Gastroesophageal sphincter (tissue), 4 donors: ENCODE measurements around the gene PCMT1. TPM values are rescaled to one million over a fixed set of nuclear protein-coding genes. Genes with fewer than 3 reads are reported as not detected.

Experiments
- ATAC-seq: fragments of 150-250 bp; one replicate; pipeline ENCODE4 v1.9.1; 2016; ENCODE audit warnings: mild to moderate bottlenecking, moderate library complexity
- H3K27ac ChIP-seq, 4 donors: fragments of 200-600 bp; sonication (generic) in 3 of 4; 1 replicate in 3 of 4; 2 replicates in 1 of 4; pipeline ENCODE4 v1.5.1; 2016 to 2019
- H3K27me3 ChIP-seq: fragments of 200-600 bp; sonication (generic); one replicate; pipeline ENCODE4 v1.5.1; 2019
- H3K36me3 ChIP-seq, 2 donors: fragments of 200-600 bp; sonication (generic); one replicate each; pipeline ENCODE4 v1.5.1; 2019; ENCODE audit warnings: control low read depth in 1 of 2
- H3K4me1 ChIP-seq, 3 donors: fragments of 200-600 bp; sonication (generic); 1 replicate in 2 of 3; 2 replicates in 1 of 3; pipeline ENCODE4 v1.5.1; 2016 to 2019; ENCODE audit warnings: control low read depth in 2 of 3
- H3K4me3 ChIP-seq, 2 donors: fragments of 200-600 bp; sonication (generic); one replicate each; pipeline ENCODE4 v1.5.1; 2019; ENCODE audit warnings: mild to moderate bottlenecking in 1 of 2, moderate library complexity in 1 of 2
- H3K9me3 ChIP-seq, 3 donors: fragments of 200-600 bp; sonication (generic); one replicate each; pipeline ENCODE4 v1.5.1; 2017 to 2019; ENCODE audit warnings: control low read depth in 2 of 3
- CTCF ChIP-seq, 4 experiments: fragments of 200-600 bp in 2 of 4; fragments of 450-650 bp in 2 of 4; sonication (generic) in 1 of 4; IDR thresholded peaks; one replicate each; pipeline ENCODE4 v1.5.1; 2017 to 2019; ENCODE audit warnings: antibody characterized with exemption in 4 of 4, mild to moderate bottlenecking in 2 of 4, moderate library complexity in 2 of 4
- EP300 ChIP-seq: sonication (generic); formaldehyde crosslinking; IDR thresholded peaks from one replicate; pipeline ENCODE4 v1.6.1; 2017; ENCODE audit warnings: antibody characterized with exemption, mild to moderate bottlenecking
- POLR2A ChIP-seq, 2 donors: fragments of 450-650 bp; IDR thresholded peaks; one replicate each; pipeline ENCODE4 v1.6.1; 2017; ENCODE audit warnings: antibody characterized with exemption in 2 of 2, mild to moderate bottlenecking in 2 of 2, moderate library complexity in 1 of 2
- POLR2AphosphoS5 ChIP-seq: sonication (generic); formaldehyde crosslinking; IDR thresholded peaks from one replicate; pipeline ENCODE4 v1.6.1; 2017; ENCODE audit warnings: antibody characterized with exemption
- WGBS, 2 donors: methylation state at CpG; one replicate each; pipeline ENCODE4 v1.1.5; 2018; ENCODE audit warnings: low coverage in 1 of 2; 5-methylcytosine and 5-hydroxymethylcytosine counted together
- total RNA-seq, 4 donors: library from RNA; depleted of rRNA; stranded (reverse); fragments of >200 nt; gene quantifications; one replicate each; pipeline ENCODE4 v1.1.0, GENCODE V29; 2016

PCMT1 gene
- total RNA-seq, 4 donors from 2014 or later, result 105 to 140 (median 120) TPM

GRCh38 chr6:149763866-149764265 lies 14.3 kb downstream of the PCMT1 start:
- Histone ChIP-seq H3K4me3 (no peak overlapping the region), H3K27me3 (no peaks in the 10 kb centered on the region), H3K36me3 (peaks cover 0 to 37% of the 10 kb centered on the region in 2 donors), H3K27ac (no peak overlapping the region), H3K4me1 (peaks cover 0 to 5% (median 0%) of the 10 kb centered on the region in 3 donors), H3K9me3 (no peaks in the 10 kb centered on the region)
- no peak for ATAC-seq
- TF ChIP-seq CTCF (IDR thresholded peaks at IDR 0.05), result no peak
- TF ChIP-seq POLR2A (IDR thresholded peaks at IDR 0.05), result no peak
- TF ChIP-seq POLR2AphosphoS5, result no peak
- no peak for TF ChIP-seq EP300

GRCh38 chr6:149766156-149766769 lies 16.7 kb downstream of the PCMT1 start:
- Histone ChIP-seq H3K4me3 (no peak overlapping the region), H3K4me1 (peaks cover 0 to 5% (median 0%) of the 10 kb centered on the region in 3 donors), H3K9me3 (no peaks in the 10 kb centered on the region), H3K27ac (no peak overlapping the region), H3K27me3 (no peaks in the 10 kb centered on the region), H3K36me3 (peaks cover 0 to 30% of the 10 kb centered on the region in 2 donors)
- 55 to 93% methylated on average over 3 of the region's 3 CpGs for WGBS, 2 donors
- no peak for ATAC-seq
- TF ChIP-seq POLR2AphosphoS5 (no peak), EP300 (no peak), CTCF (IDR thresholded peaks at IDR 0.05) (no peak), POLR2A (IDR thresholded peaks at IDR 0.05) (no peak)

GRCh38 chr6:149769676-149770075 lies 20.1 kb downstream of the PCMT1 start:
- Histone ChIP-seq H3K36me3 (peaks cover 0 to 64% of the 10 kb centered on the region in 2 donors), H3K9me3 (no peaks in the 10 kb centered on the region), H3K4me3 (no peak overlapping the region), H3K4me1 (no peaks in the 10 kb centered on the region), H3K27ac (no peak overlapping the region), H3K27me3 (no peaks in the 10 kb centered on the region)
- no peak for ATAC-seq
- WGBS, 2 donors, result 97% methylated on average over 2 of the region's 2 CpGs; no CpG with 5 or more reads in 1 of the 2 donors
- TF ChIP-seq EP300 (no peak), POLR2AphosphoS5 (no peak)

- Histone ChIP-seq H3K36me3 (peaks cover 0 to 73% of the 10 kb centered on the region in 2 donors), H3K4me3 (no peak overlapping the region), H3K4me1 (no peaks in the 10 kb centered on the region), H3K27ac (no peak overlapping the region), H3K9me3 (no peaks in the 10 kb centered on the region), H3K27me3 (no peaks in the 10 kb centered on the region)
- no peak for TF ChIP-seq EP300
- TF ChIP-seq POLR2A (IDR thresholded peaks at IDR 0.05), result no peak
- TF ChIP-seq CTCF (IDR thresholded peaks at IDR 0.05), result no peak
- TF ChIP-seq POLR2AphosphoS5, result no peak
- 92 to 100% methylated on average over 3 of the region's 3 CpGs for WGBS, 2 donors
- ATAC-seq, result no peak
These were observed 21.6 kb downstream of the PCMT1 start for GRCh38 chr6:149771185-149771584.

- no peaks in the 10 kb centered on the region for H3K4me1 ChIP-seq
- H3K27me3 ChIP-seq, result no peaks in the 10 kb centered on the region
- 90 to 100% methylated on average over 1 to 6 of the region's 6 CpGs for WGBS, 2 donors
- peaks cover 0 to 72% of the 10 kb centered on the region in 2 donors for H3K36me3 ChIP-seq
- H3K9me3 ChIP-seq, result no peaks in the 10 kb centered on the region
- no peak for TF ChIP-seq EP300
- no peak for TF ChIP-seq POLR2AphosphoS5
- no peak for TF ChIP-seq POLR2A (IDR thresholded peaks at IDR 0.05)
- no peak for TF ChIP-seq CTCF (IDR thresholded peaks at IDR 0.05)
- ATAC-seq, result no peak
- no peak overlapping the region for H3K4me3 ChIP-seq
- H3K27ac ChIP-seq, result no peak overlapping the region
These were observed 22.4 kb downstream of the PCMT1 start for GRCh38 chr6:149771925-149772324.
